ENCODE data around the gene ANKHD1.
"Not testable (repeated sequence)": the region's sequence is repeated elsewhere in the genome, so short reads cannot be mapped to it uniquely, and the experiment has no call there.

Gene ANKHD1

DNA sequence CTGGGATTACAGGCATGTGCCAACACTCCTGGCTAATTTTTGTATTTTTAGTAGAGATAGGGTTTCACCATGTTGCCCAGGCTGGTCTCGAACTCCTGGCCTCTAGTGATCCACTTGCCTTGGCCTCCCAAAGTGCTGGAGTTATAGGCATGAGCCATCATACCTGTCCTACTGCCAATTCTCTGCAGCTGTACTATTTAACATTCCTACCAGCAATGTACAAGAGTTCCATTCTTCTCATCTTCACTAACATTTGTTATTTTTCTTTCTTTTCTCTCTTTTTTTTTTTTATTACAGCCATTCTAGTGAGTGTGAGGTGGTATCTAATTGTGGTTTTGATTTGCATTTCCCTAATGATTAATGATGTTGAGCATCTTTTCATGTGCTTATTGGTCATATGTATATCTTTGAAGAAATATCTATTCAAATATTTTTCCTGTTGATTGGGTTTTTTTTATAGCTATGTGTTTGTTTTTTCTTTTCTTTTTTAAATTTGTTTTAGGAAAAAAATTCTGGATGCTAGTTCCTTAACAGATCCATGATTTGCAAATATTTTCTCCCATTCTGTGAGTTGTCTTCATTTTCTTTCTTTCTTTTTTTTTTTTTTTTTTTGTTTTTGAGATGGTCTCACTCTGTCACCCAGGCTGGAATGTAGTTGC lies 17.4 kb downstream of the ANKHD1 start:
- DNase-seq (ENCODE audit: low read depth, low spot score) = no peak
- H3K4me3 ChIP-seq (ENCODE audit: low read length) = no peak overlapping the region

DNA sequence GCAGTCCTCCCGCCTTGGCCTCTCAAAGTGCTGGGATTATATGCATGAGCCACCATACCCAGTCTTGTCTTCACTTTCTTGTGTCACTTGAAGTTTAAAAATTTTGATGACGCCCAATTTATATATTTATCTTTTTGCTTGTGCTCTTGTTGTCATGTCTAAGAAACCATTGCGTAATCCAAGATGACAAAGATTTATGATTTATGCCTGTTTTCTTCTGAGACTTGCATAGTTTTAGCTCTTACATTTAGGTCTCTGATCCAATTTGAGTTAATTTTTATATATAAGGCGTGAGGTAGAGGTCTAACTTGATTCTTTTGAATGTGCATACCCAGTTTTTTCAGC lies 18.6 kb downstream of the ANKHD1 start:
- H3K4me3 ChIP-seq (ENCODE audit: low read length) = no peak overlapping the region
- no peak for DNase-seq (ENCODE audit: low read depth, low spot score)

- H3K4me3 ChIP-seq (ENCODE audit: low read length) = no peak overlapping the region
- no peak for DNase-seq (ENCODE audit: low read depth, low spot score)
Measured at GRCh38 chr5:140420665-140421361, 19.2 kb downstream of the ANKHD1 start.

GRCh38 chr5:140421375-140421774 lies 19.7 kb downstream of the ANKHD1 start:
- not testable (repeated sequence) for H3K4me3 ChIP-seq (ENCODE audit: low read length); DNase-seq (ENCODE audit: low read depth, low spot score)

GRCh38 chr5:140423609-140424008 lies 22.0 kb downstream of the ANKHD1 start:
- H3K4me3 ChIP-seq (ENCODE audit: low read length) = no peak overlapping the region
- DNase-seq (ENCODE audit: low read depth, low spot score) = no peak

- H3K4me3 ChIP-seq (ENCODE audit: low read length) = no peak overlapping the region
- no peak for DNase-seq (ENCODE audit: low read depth, low spot score)
Measured at GRCh38 chr5:140424135-140424534, 22.5 kb downstream of the ANKHD1 start.

DNA sequence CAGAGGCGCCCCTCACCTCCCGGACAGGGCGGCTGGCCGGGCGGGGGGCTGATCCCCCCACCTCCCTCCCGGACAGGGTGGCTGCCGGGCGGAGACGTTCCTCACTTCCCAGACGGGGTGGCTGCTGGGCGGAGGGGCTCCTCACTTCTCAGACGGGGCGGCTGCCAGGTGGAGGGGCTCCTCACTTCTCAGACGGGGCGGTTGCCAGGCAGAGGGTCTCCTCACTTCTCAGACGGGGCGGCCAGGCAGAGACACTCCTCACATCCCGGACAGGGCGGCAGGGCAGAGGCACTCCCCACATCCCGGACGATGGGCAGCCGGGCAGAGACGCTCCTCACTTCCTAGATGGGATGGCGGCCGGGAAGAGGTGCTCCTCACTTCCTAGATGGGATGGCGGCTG lies 26.1 kb downstream of the ANKHD1 start:
- not testable (repeated sequence) for DNase-seq (ENCODE audit: low read depth, low spot score); H3K4me3 ChIP-seq (ENCODE audit: low read length)

DNA sequence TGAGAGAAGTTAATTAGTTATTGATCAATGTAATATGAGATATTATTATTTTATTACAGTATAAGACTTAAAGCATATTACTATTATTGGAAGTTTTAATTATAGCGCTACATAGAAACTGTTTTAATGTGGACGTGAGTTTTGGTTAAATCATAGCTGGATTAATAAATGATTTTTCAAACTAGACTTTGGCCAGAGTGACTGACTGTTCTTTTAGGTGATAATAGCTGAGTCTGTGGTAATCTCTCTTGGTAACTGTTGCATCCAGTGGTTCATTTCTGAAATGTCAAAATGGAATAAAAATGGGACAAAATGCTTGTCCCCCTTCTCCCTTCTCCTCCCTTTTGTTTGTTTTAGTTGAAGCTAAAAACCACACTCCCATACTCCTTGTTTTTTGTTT lies 28.1 kb downstream of the ANKHD1 start:
- no peak for DNase-seq (ENCODE audit: low read depth, low spot score)
- H3K4me3 ChIP-seq (ENCODE audit: low read length) = no peak overlapping the region

DNA sequence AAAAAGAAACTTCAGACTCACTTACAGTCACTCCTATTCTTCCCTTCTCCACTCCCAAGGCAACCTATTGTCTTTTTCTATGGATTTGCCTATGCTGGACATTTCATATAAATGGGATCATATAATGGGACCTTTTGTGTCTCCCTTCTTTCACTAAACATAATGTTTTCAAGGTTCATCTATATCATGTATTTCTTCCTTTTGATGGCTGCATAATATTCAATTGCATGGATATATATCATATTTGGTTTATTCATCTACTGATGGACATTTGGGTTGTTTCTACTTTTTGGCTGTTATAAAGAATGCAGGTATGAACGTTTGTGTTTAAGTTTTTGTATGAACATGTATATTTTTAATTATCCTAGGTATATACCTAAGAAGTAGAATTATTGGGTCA lies 30.6 kb downstream of the ANKHD1 start:
- H3K4me3 ChIP-seq (ENCODE audit: low read length) = no peak overlapping the region
- no peak for DNase-seq (ENCODE audit: low read depth, low spot score)

- no peak overlapping the region for H3K4me3 ChIP-seq (ENCODE audit: low read length)
- DNase-seq (ENCODE audit: low read depth, low spot score) = no peak
Measured at GRCh38 chr5:140432916-140433315, 31.3 kb downstream of the ANKHD1 start.

GRCh38 chr5:140457368-140457767 lies 55.7 kb downstream of the ANKHD1 start:
- not testable (repeated sequence) for DNase-seq (ENCODE audit: low read depth, low spot score); H3K4me3 ChIP-seq (ENCODE audit: low read length)

GRCh38 chr5:140466981-140467742 lies 65.5 kb downstream of the ANKHD1 start:
- H3K4me3 ChIP-seq (ENCODE audit: low read length) = no peak overlapping the region
- DNase-seq (ENCODE audit: low read depth, low spot score) = no peak

DNA sequence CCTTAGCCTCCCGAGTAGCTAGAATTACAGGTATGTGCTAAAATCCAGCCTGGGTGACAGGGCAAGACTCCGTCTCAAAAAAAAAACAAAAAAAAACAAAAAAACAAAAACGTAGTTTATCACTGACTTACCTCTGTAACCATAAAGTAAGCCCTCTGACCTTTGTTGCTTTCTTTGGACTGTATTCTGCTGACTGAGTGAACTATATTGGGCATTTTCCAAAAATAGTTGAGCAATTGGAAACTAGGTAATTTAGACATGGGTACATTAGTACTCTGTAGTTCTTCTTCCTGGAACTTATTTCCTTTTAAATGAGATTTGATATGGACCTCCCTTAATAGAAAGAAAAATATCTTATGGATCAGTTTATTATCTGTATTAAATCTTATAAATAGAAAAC lies 66.6 kb downstream of the ANKHD1 start:
- no peak overlapping the region for H3K4me3 ChIP-seq (ENCODE audit: low read length)
- no peak for DNase-seq (ENCODE audit: low read depth, low spot score)

DNA sequence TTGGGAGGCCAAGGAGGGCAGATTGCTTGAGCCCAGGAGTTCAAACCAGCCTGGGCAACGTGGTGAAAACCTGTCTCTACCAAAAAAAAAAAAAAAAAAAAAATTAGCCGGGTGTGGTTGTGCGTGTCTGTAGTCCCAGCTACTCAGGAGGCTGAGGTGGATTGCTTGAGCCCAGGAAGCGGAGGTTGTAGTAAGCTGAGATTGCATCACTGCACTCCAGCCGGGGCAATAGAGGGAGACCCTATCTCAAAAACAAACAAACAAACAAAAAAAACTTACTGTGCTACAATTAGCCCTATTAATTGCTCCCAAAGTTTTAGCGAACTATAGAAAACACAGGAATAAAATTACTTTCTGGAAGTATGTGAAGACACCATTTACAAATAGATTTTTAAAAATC lies 67.6 kb downstream of the ANKHD1 start:
- H3K4me3 ChIP-seq (ENCODE audit: low read length) = no peak overlapping the region
- DNase-seq (ENCODE audit: low read depth, low spot score) = no peak

DNA sequence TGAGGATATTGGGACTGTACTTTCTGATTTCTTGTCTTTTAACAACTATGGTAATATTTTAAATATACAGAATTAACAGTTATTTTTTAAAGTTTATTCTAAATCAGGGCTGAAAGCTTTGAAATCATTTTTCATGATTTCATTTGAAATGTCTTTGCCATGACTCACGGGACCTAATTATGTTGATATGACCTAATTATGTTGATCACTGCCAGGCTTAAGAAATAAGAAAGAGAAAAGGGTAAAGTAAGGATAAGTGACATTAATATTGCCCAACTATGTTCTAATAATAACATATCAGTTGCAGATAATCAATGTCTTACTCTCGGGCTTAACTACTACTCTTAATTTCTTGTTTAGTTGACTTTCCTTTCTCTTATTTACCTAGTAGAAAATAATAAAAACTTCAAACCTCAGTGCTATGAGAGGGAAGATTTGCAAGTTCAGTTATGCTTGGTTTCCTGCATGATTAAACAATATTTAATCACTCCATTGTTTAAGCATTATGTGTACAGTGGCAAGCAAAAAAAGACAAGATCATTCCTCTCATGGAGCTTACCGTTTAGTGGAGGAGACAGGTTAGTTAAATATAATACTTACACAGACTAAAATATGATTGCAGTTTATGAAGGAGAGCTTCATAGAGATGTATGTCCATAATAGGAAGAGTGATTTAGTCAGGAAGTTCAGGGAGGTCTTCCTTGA lies 78.8 kb downstream of the ANKHD1 start:
- no peak overlapping the region for H3K4me3 ChIP-seq (ENCODE audit: low read length)
- no peak for DNase-seq (ENCODE audit: low read depth, low spot score)

GRCh38 chr5:140481758-140482157 lies 80.1 kb downstream of the ANKHD1 start:
- no peak overlapping the region for H3K4me3 ChIP-seq (ENCODE audit: low read length)
- no peak for DNase-seq (ENCODE audit: low read depth, low spot score)

DNA sequence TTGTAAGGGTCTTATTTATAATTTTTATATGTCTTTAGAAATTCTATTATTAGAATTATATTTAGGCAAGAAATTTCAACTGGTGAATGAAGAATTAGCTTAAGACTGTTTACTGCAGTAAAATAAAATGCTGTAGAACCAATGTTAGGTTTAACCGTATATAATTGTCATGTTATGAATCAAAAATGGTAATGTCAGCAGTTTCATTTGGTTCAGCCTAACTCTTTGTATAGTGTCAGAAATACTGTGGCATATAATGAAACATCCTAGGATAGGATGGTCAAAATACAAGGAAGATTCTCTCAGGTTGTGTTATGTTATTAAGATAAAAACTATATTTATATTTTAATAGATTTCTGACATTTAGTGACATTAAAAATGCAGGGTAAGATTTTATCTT lies 81.4 kb downstream of the ANKHD1 start:
- DNase-seq (ENCODE audit: low read depth, low spot score) = no peak
- H3K4me3 ChIP-seq (ENCODE audit: low read length) = no peak overlapping the region

GRCh38 chr5:140488141-140488540 lies 86.5 kb downstream of the ANKHD1 start:
- DNase-seq (ENCODE audit: low read depth, low spot score) = not testable (repeated sequence)

GRCh38 chr5:140488914-140489313 lies 87.3 kb downstream of the ANKHD1 start:
- H3K4me3 ChIP-seq (ENCODE audit: low read length) = no peak overlapping the region
- DNase-seq (ENCODE audit: low read depth, low spot score) = no peak

More at GRCh38 chr5:140488141-140488540, 86.5 kb downstream of the ANKHD1 start:
- H3K4me3 ChIP-seq (ENCODE audit: low read length) = not testable (repeated sequence)

DNA sequence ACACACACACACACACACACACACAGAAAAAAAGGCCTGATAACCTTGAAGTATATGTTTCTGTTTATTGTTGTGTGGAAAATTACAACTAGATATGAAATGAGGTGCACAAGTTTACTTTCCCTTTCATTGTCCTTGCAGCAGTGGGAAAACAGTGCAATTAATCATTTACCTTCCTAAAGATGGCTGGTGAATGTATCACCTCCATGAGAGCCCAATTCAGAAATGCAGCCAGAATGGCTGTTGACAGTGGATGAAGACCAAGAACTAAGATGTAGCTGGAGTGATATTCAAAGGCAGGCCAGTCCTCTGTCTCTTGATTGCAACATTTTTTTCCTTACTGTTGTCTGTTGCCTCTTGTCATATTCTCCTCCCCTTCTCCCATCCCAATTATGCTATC lies 96.3 kb downstream of the ANKHD1 start:
- no peak overlapping the region for H3K4me3 ChIP-seq (ENCODE audit: low read length)
- no peak for DNase-seq (ENCODE audit: low read depth, low spot score)
